Limb (tissue), 2 donors: ENCODE data around the gene MARK3.

Experiments used
- DNase-seq, 2 donors: peaks; one replicate each; pipeline ENCODE4 v3.0.0-alpha.2; 2016; ENCODE audit errors: extremely low spot score in 2 of 2

The MARK3 gene

DNA sequence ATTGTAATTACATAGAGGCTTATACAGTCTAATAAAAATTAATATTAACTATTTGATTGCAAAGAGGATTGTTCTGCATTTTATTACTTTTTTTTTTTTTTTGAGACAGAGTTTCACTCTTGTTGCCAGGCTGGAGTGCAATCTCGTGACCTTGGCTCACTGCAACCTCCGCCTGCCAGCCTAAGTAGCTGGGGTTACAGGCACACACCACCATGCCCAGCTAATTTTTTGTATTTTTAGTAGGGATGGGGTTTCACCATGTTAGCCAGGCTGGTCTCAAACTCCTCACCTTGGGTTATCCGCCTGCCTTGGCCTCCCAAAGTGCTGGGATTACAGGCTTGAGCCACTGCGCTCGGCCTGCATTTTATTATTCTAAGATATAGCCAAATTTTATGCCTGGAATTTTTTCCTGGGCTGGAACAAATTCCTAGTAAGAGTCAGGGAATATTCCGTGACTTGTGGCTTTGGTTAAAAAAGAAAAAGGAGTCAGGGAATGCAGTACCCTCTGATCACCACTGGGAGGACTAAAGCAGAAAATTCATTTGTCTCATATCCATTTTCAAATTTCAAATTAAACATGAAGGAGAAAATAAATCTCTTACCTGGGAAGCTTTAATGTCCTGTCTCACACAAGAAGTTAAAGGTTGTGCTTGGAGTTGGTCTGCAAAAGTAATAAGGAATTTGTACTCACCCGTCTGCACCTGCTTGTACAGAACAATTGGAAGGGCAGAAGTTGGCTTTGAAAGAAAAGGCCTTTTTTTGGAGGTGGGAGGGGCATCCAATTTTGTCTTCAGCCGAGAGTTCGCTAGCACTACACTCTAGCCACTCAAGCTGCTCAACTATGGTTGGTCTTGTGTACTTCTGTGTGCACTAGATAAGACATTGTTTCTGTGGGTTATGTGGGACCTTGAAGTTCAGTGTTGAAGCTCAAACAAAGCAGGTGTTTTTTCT lies 8.7 kb downstream of the MARK3 start:
- no peak for DNase-seq

DNA sequence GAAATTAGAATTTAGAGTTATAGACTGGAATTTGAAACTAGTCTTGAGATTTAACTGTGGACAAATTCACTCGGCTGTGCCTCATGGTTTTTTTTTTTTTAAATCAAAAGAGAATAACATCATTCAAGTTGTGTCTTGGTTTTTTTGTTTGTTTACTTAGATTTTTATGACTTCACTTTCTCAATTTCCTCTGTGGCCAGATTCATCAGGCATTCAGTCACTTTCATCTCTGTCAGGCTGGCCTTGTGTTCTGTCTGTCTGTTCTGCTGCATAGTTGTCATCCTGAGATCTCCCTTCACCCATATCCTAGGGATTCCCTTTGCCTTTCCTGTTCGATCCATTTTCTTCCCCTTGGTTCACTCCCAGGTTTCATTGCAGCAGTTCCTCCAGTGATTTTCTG lies 10.0 kb downstream of the MARK3 start:
- no peak for DNase-seq

DNA sequence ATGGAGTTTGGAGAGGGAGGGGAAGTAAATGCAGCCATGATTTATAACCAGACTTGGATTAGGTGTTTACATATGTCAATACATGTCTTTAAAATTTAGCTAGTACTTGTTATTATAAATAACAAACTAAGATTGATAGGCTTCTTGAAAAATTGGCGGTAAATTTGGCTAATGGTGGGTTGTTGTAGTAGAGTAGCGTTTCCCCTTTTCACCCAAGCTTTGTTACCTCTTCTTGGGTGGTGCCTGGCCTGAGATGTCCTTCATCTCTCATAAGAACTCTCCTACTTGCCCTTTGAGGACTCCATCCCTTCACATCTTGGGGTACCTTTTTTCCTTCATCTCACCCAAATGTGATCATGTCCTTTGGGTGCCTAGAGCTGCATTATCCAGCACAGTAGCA lies 11.2 kb downstream of the MARK3 start:
- no peak for DNase-seq

DNA sequence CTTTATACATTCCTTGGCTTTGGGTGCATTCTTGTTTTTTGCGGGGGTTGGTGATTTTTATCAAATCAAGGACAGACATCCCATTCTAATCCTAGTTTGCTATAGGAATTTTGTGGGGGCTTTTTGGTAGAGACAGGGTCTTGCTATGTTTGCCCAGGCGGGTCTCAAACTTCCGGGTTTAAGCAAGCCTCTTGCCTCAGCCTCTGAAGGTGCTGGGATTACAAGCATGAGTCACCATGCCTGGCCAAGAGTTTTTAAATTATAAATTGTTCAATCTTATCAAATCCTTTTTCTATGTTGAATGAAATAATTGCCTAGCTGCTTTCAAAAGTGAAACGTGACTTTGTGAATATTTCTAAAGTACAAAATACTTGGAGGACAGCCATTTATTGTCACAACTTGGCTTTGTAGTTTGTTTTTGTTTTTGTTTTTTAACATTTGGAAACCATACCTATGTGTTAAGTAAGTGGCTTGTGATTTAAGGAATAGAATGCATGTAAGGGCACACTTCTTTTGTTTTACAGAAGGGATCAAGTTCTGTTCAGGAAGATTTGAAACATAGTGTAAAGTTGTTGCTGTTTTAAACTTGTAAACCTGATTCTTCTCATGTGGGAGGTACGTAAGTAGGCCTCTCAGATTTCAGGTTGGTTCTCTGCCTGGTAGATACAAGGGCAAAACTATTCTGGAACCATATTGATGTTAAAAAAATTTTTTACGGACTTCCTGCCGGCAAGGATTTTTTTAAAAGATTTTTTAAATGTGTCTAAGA lies 13.4 kb downstream of the MARK3 start:
- DNase-seq, result no peak

DNA sequence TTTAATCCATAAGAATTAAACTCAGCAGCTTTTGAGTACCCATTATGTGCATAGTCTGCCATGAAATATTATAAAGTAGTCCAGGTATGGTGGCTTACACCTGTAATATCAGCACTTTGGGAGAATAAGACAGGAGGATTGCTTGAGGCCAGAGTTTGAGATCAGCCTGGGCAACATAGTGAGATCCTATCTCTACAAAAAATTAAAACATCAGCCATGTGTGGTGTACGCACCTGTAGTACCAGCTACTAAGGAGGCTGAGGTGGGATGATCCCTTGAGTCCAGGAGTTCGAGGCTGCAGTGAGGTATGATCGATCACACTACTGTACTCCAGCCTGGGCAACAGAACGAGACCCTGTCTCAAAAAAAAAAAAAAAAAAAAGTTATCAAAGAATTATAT lies 15.3 kb downstream of the MARK3 start:
- no peak for DNase-seq

DNA sequence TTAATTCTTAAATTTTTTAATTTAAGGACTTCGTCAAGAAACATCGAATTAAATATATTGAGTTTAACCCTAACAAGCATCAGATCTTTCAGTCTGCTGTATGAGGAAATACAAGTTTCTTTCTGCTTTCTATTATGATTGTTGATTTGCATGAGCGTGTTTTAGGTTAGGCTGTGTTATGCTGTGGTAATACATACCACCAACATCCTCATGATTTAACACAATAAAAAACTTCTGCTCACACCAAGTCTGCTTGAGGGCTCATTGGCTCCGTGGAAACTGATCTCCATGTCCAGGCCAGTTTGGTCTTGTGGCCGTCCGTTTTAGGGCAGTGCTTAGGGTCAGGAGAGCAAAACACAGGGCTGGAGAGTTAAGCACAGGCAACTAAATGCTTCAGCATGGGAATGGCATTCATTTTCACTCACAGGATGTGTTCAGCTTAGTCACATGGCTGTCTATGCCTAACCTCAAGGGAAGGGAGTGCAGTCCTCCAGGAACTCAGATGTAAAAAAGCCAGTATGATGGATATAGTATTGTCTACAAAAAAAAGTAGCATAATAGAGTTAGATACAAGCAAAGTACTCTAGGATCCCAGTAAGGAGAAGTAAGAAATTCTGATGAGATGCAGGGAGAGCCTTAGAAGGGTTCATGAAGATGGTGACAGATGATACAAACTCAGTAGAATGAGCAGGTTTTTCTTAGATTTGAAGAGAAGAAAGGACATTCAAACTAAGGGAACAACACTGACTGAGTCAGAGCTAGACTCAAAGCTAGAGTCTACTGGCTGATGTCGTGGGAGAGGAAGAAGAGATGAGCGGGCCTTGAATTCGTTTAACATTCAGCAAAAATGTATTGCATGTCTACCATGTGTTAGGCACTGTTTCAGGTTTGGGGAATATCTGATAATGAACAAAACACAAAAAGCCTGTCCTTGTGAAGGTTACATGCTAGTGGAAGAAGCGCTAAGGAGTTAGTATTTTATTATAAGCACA lies 16.3 kb downstream of the MARK3 start:
- no peak for DNase-seq

DNA sequence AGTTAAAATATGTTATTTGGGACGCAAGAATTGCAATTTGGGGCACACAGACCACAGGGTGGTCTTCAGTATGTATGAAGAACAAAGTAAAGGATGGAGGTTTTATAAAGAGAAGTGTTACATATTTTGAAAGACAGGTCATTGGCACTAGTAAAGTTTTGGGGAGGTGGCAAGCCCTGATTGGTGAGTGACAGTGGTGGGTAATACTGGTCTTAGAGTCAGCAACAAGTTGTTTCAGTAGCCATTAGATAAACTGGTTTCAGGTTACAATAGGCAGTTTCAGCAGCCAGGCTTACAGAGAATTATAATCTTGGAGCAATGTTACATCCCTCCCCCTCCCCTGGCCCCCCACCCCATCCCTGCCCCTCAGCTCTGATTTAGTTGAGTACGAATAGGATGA lies 17.5 kb downstream of the MARK3 start:
- no peak for DNase-seq

DNA sequence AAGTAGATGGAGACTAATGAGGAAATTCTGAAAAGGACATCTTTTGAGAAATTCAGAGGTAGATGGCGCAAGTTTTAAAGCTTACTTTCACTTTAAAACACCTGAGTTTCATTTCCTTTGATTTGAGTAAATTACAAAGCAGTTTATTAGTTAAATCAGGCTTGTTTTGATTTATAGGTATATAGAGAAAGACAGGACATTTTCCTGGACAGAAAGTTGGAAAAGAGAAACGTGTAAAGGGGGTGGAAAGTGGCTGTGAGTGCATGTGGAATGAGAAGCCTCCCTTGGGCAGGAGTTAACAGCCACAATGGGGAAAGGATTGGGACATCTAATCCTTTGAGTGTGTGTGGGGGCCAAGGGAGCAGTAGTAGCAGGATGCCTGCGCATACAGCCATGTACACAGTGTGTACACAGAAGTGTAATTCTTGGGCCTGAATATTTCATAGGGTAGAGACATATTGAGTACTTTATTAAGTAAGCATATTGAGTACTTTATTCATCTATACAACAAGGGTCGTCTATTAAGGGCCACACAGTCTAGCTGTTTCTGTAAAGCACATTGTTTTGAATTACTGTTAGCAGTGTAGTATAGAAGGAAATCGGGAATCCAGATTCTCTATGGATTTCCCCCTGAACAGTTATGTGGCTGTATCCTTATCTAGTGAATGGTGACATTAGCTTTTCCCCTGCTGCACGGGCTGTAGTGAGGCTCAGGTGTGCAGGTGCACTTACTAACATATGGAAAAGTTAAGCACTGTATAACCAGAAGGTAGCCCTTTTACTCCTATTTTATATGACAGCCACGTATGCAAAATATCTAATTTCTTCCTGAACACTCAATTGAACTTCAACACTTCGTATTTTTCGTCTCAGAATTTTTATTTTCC lies 19.1 kb downstream of the MARK3 start:
- DNase-seq, result no peak

DNA sequence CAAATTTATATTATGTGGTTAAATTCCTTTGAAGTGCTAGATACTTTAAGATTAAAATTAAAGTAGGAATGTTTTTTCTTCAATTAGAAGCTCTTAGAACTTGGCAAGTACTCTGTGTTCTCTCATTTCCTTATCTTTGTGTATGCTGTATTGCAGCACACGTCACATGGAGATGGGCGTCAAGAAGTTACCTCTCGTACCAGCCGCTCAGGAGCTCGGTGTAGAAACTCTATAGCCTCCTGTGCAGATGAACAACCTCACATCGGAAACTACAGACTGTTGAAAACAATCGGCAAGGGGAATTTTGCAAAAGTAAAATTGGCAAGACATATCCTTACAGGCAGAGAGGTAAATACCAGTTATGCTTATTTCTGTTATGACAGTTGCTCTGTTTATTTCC lies 19.7 kb downstream of the MARK3 start:
- no peak for DNase-seq

DNA sequence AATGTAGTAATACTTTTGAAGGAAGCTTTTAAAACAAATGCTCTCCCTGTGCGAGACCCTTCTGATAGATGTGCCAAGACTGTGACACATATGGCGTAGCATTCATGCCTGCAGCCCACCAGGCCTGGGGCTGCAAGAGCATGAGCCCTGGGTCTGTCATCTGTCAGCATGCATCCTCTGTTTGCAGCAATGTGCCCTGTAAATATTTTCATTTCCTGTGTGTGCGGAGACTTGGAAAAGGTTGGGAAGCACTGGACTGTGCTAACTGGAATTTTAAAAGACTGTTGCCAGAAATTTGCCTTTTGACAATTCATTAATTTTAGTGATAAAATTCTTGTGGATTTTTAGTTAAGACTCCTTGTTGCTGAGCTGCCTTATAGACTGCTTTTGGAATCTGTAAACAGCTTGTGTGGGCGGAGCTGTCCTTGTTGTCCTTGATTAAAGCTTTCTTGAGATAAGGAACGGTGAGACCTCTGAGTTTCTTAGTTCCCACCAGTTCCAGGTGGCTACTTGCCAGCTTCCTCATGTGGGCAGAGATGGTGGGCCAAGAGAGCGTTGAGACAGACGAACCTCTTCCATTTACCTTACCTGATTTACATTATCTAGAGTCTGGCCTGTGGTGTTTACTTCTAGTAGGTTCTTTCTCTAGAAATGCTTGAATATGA lies 23.4 kb downstream of the MARK3 start:
- DNase-seq, result no peak

DNA sequence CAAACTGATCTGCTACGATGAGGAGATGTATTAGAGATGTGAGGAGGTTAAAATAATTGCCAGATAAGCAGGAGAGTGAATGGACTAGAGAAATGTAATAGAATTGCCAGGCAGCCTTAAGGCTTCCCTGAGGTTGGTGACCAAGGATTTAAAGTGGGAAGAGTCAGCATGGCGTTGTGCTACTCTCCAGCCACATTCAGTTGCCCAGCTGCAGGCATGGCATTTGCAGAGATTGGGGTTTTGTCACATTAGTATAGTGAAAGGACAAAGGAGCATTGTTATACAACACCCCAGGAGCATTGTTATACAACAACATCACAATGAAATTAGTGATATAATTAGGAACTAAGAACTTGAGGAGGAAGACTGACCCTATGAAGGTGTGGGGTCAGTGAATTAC lies 31.7 kb downstream of the MARK3 start:
- DNase-seq, result no peak

DNA sequence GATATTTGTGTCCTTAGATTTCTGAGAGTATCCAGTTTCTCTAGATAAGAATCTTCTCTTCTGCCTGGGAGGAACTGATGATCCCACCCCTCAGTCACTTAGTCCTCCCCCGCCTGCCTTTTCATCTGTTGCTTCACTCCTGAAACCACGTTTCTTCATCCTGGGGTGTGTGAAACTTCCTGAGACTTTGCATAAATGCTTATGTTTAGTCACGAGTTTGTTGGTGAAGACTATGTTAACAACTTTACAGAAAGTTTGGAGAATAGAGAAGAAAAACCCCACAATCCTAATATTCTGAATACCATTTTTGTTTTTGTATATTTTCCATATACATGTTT lies 33.2 kb downstream of the MARK3 start:
- DNase-seq, result no peak

DNA sequence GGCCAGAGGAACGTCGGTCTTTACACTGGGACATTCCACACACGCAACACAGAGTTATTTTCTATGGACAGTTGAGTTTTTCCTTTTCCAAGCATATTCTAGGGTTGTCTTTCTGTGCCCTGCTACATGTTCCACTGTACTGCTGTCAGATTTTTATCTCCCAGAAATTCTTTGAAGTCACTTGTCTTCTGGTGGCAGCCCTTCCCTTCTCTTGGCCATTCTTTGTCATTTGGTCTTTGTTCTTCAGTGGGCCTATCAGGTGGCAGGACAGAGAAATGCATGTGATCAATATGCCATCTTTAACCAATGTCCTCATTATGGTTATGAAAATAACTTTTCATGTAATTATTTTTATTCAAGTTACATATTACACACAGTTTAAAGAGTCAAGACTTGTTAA lies 36.3 kb downstream of the MARK3 start:
- DNase-seq, result no peak

DNA sequence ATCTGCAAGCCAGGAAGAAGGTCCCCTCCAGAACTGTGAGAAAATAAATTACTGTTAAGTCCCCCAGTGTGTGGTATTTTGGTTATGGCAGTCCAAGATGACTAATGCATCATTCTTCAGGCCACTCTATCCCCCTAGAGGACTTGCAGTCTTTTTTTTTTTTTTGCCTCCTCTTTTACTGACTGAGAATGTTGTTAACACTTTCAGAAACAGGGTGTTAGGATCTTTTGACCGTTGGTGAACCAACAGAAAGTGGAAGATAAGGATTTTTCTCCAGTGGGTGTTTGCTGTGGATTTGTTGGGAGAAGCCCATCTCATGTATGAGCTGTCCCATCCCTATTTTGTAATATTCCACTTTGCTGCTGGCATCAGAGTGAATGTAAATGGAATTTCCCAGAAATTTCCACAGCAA lies 37.8 kb downstream of the MARK3 start:
- no peak for DNase-seq

DNA sequence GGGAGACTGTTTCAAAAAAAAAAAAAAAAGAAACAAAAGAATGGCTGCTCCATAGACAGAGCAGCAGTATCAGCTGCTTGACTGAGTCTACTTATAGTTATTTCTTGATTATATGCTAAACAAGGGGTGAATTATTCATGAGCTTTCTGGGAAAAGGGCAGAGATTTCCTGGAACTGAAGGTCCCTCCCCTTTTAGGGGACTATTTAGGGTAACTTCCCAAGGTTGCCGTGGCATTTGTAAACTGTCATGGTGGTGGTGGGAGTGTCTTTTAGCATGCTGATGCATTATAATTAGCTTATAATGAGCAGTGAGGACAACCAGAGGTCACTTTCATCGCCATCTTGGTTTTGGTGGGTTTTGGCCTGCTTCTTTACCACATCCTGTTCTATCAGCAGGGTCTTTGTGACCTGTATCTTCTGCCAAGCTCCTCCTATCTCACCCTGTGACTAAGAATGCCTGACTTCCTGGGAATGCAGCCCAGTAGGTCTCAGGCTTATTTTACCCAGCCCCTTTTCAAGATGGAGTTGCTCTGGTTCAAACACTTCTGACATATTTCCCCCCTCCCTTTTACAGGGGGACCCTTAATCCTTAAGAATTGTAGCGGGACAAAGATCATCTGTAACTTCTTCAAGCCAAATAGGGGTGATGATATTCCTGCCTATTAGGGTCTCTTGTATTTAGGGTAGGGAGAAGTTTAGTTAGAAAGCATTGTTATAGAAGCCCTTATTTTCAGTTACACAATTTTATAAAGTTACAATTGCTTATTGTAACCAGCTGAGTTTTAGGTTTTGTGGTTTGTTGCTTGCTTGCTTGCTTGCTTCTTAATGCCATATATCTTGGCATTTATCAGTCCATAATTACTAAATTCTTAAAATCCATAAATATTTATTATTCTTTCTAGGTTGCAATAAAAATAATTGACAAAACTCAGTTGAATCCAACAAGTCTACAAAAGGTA lies 42.5 kb downstream of the MARK3 start:
- no peak for DNase-seq

DNA sequence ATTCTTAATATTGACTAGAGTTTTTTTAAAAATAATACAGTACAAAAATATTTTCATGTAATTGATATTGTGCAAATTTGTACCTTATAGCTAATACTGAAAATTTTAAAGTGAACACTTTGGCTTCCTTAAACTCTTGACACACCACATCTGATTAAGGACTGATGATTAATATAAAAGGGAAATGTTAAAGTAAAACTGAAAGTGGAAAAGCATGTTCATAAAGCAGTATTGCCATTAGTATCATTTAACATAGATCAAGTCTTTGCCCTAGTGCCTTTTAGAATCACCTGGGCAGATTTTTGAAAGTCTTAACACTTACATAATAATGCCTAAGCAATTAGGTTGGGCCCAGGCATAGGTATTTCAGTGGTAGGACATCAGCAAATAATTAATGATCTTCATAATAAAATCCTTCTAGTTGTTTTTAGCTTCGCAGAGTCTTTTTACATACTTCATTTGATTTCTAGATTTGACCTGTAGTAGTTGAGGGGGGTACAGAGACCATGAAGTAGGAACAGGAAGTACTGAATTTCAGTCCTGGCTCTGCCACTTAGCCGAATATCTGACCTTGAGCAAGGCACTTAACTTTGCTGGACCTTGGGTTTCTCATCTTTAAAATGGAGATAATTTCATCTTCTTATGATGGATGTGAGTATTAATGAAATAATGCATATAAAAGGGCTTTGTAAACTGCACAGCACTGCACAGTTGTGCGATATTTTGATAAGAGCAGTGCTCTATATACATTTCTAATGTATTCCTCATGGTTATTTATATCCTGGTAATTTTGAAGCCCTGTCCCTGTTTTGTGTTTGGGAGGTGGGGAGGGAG lies 43.7 kb downstream of the MARK3 start:
- no peak for DNase-seq

DNA sequence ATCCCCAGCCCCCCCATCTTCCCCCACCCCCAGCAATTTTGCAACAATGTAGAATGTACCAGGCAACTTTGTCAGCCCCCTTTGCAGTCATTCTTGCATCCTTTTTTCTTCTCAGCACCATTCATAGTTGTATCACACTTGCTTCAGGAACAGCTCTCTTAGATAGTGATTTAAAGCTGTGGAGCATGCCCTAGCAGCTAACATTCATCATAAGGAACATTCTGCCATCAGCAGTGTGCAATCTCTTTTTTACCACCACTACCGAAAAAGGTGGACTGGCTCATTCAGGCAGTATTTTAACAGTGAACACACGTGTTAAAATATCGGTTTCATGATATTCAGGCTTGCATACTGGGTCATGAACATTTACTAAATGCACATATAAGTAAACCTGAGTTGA lies 45.1 kb downstream of the MARK3 start:
- DNase-seq, result no peak

DNA sequence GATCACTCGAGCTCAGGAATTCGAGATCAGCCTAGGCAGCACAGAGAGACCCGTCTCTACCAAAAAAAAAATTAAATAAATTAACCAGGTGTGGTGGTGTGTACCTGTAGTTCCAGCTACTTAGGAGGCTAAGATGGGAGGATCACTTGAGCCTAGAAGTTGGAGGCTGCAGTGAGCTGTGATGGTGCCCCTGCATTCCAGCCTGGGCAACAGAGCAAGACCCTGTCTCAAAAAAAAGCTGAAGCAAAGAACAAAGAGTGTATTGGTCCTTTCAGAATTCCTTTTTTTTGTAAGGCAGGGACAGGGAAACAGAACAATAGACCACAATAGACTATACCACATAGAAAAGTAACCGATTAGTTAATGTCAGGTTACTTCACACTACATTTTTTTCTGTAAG lies 47.4 kb downstream of the MARK3 start:
- DNase-seq, result no peak
